CD4-positive, alpha-beta T cell (primary cell): Measurements from ENCODE around the gene CAPZB. TPM values are rescaled to one million over a fixed set of nuclear protein-coding genes. Genes with fewer than 3 reads are reported as not detected.

ENCODE experiments used
- ATAC-seq: fragments of 200-7000 bp; cut with Tn5 transposase; one replicate; pipeline ENCODE4 v1.10.0; 2022; ENCODE audit warnings: mild to moderate bottlenecking; ENCODE audit not compliant: poor library complexity
- CTCF ChIA-PET: fragments of 350-600 bp; sonication (Branson Sonifier 250); formaldehyde crosslinking; loops from one replicate; lab custom pipeline; 2021; ENCODE audit warnings: antibody characterized with exemption, inconsistent platforms; lab: Charles Lee
- POLR2A ChIA-PET: fragments of 350-600 bp; sonication (Branson Sonifier 250); formaldehyde crosslinking; loops from one replicate; lab custom pipeline; 2021; ENCODE audit warnings: antibody characterized with exemption, inconsistent platforms; lab: Charles Lee
- DNase-seq, 14 experiments: peaks; one replicate each; pipeline ENCODE4 v3.0.0-alpha.2; 2013 to 2020; ENCODE audit warnings: mixed read lengths in 2 of 14
- H3K27ac ChIP-seq, 2 donors: one replicate each; pipeline versions ENCODE4 v1.5.1 to v1.7.0; 2013; ENCODE audit warnings: low read length in 2 of 2, low read depth in 1 of 2, mild to moderate bottlenecking in 1 of 2
- H3K27me3 ChIP-seq, 2 experiments: 1 replicate in 1 of 2; 2 replicates in 1 of 2; pipeline versions ENCODE4 v1.6.1 to v1.7.0; 2013; ENCODE audit warnings: low read length in 2 of 2, control low read depth in 1 of 2, mild to moderate bottlenecking in 1 of 2, moderate library complexity in 1 of 2; ENCODE audit not compliant: insufficient read depth in 2 of 2, control insufficient read depth in 1 of 2
- H3K36me3 ChIP-seq: one replicate; pipeline ENCODE4 v1.6.1; 2013; ENCODE audit warnings: low read length, control low read depth; ENCODE audit not compliant: insufficient read depth
- H3K4me1 ChIP-seq: one replicate; pipeline ENCODE4 v1.6.1; 2013; ENCODE audit warnings: low read length, control low read depth; ENCODE audit not compliant: insufficient read depth
- H3K4me3 ChIP-seq: one replicate; pipeline ENCODE4 v1.5.1; 2013; ENCODE audit warnings: mild to moderate bottlenecking, low read length, moderate library complexity
- H3K9me3 ChIP-seq, 2 experiments: 1 replicate in 1 of 2; 2 replicates in 1 of 2; pipeline versions ENCODE4 v1.6.1 to v1.7.0; 2013; ENCODE audit warnings: low read length in 2 of 2, mild to moderate bottlenecking in 2 of 2, control low read depth in 1 of 2, moderate library complexity in 1 of 2; ENCODE audit not compliant: control insufficient read depth in 1 of 2, insufficient read depth in 1 of 2
- H3K27ac Mint-ChIP-seq: one replicate; pipeline ENCODE4 v1.8.0; 2020; ENCODE audit warnings: mixed read lengths
- H3K27me3 Mint-ChIP-seq: one replicate; pipeline ENCODE4 v1.8.0; 2021; ENCODE audit warnings: mixed read lengths
- H3K36me3 Mint-ChIP-seq: one replicate; pipeline ENCODE4 v1.8.0; 2021; ENCODE audit warnings: low read depth, mixed read lengths
- H3K4me1 Mint-ChIP-seq: one replicate; pipeline ENCODE4 v1.8.0; 2021; ENCODE audit warnings: low read depth, mixed read lengths
- H3K4me3 Mint-ChIP-seq: one replicate; pipeline ENCODE4 v1.8.0; 2020; ENCODE audit warnings: mild to moderate bottlenecking, mixed read lengths
- H3K9me3 Mint-ChIP-seq: one replicate; pipeline ENCODE4 v1.8.0; 2020; ENCODE audit warnings: mixed read lengths
- intact Hi-C, 2 experiments: fragments of 100-400 bp; cut with DNase I in 1 of 2; cut with micrococcal nuclease in 1 of 2; formaldehyde crosslinking; loops; one replicate each; pipeline versions ENCODE4 v1.15.1 to v1.9.0; 2023 to 2025; cut with DNase I, micrococcal nuclease
- total RNA-seq, 174 experiments: library from RNA in 2 of 174; stranded (reverse) in 2 of 174; gene quantifications; one replicate each; pipeline ENCODE4 v1.2.3 and lab custom pipeline; 2021 to 2026
- TF ChIP-seq, protein P1 (sequence below): fragments of 200-600 bp; IDR thresholded peaks from one replicate; pipeline ENCODE4 v1.8.0; 2022; ENCODE audit warnings: antibody characterized with exemption, mild to moderate bottlenecking

The CAPZB gene
- total RNA-seq, 2 experiments from 2014 or later: 168 to 173 TPM

DNA sequence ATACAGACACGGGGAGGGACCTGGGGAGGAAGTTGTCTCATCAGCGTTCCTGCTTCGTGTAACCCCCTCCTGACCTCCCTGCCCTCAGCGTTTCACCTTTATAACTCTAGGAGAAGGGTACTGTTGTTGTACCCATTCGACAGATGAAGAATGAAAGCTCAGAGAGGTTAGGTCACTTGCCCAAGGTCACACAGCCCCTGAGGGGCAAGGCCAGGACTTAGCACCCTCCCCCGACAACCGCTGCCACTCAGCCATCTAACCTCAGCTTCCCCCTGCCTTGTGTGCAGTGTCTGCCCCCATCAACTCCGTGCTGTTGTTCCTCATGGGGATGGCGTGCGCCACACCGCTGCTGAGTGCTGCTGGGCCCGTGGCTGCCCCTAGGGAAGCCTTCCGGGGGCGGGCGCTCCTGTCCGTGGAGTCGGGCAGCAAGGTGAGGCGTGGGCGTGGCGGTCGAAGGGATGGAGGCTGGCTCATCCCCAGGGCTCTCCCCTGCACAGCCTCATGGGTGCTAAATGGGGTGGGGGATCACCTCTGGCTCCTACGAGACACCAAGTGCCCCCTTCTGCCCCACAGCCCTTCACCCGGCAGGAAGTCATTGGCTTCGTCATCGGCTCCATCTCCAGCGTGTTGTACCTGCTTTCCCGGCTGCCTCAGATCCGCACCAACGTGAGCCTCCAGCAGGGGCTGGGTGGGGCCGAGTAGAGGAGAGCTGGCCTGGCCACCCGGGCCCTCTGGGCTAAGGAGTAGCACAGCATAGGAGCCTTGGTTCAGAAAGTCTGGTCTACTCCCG is 159.2 kb downstream of the CAPZB start:
- TF ChIP-seq, protein P1, sequence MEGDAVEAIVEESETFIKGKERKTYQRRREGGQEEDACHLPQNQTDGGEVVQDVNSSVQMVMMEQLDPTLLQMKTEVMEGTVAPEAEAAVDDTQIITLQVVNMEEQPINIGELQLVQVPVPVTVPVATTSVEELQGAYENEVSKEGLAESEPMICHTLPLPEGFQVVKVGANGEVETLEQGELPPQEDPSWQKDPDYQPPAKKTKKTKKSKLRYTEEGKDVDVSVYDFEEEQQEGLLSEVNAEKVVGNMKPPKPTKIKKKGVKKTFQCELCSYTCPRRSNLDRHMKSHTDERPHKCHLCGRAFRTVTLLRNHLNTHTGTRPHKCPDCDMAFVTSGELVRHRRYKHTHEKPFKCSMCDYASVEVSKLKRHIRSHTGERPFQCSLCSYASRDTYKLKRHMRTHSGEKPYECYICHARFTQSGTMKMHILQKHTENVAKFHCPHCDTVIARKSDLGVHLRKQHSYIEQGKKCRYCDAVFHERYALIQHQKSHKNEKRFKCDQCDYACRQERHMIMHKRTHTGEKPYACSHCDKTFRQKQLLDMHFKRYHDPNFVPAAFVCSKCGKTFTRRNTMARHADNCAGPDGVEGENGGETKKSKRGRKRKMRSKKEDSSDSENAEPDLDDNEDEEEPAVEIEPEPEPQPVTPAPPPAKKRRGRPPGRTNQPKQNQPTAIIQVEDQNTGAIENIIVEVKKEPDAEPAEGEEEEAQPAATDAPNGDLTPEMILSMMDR: no peak
- Mint-ChIP-seq H3K27me3 (no peaks in the 10 kb centered on the region), H3K4me1 (no peaks in the 10 kb centered on the region), H3K36me3 (peaks cover 10% of the 10 kb centered on the region), H3K4me3 (no peak overlapping the region), H3K9me3 (no peaks in the 10 kb centered on the region), H3K27ac (no peak overlapping the region)
- H3K9me3 ChIP-seq: no peaks in the 10 kb centered on the region
- no peak overlapping the region for H3K27ac ChIP-seq
- ATAC-seq (no peak), DNase-seq (no peak)
- no peaks in the 10 kb centered on the region for H3K4me1 ChIP-seq
- H3K4me3 ChIP-seq: no peak overlapping the region
- H3K27me3 ChIP-seq: no peaks in the 10 kb centered on the region
- peaks cover 17% of the 10 kb centered on the region for H3K36me3 ChIP-seq
- intact Hi-C loops: no loop called here
- CTCF ChIA-PET: no interaction called here
- POLR2A ChIA-PET: no interaction called here

DNA sequence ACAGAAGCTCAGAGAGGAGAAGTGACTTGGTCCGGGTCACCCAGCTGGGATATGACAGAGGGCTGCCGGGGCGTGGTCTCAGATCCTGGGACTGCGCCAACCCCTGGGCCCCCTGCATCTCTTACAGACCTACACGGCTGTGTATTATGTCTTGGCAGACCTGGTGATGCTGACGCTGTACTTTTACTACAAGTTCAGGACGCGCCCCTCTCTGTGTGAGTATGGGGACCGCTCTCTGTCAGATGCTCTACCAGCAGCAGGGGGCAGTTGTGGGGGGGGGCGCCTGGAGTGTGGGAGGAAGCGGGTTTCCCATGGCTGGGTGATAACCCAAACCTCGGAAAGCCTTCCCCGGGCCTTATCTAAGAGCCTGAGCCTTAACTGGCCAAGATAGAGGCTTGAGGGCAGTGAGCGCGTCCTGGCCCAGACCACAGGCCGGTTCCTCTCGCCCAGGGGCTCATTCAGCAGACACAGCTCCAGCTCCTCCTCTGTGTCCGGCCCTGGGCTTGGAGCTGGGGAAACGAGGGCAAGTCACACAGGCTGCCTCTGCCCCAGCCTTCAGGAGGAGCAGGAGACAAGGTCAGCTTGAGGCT is 159.9 kb downstream of the CAPZB start:
- TF ChIP-seq, protein P1: no peak
- Histone ChIP-seq H3K4me3 (no peak overlapping the region), H3K27ac (no peak overlapping the region), H3K4me1 (no peaks in the 10 kb centered on the region), H3K36me3 (peaks cover 17% of the 10 kb centered on the region), H3K27me3 (no peaks in the 10 kb centered on the region), H3K9me3 (no peaks in the 10 kb centered on the region)
- no peak for ATAC-seq
- no peak overlapping the region for H3K4me3 Mint-ChIP-seq
- intact Hi-C loops: no loop called here
- H3K9me3 Mint-ChIP-seq: no peaks in the 10 kb centered on the region
- DNase-seq: no peak
- ChIA-PET CTCF (no interaction called here), POLR2A (no interaction called here)
- no peak overlapping the region for H3K27ac Mint-ChIP-seq
- peaks cover 10% of the 10 kb centered on the region for H3K36me3 Mint-ChIP-seq
- no peaks in the 10 kb centered on the region for H3K27me3 Mint-ChIP-seq
- H3K4me1 Mint-ChIP-seq: no peaks in the 10 kb centered on the region

DNA sequence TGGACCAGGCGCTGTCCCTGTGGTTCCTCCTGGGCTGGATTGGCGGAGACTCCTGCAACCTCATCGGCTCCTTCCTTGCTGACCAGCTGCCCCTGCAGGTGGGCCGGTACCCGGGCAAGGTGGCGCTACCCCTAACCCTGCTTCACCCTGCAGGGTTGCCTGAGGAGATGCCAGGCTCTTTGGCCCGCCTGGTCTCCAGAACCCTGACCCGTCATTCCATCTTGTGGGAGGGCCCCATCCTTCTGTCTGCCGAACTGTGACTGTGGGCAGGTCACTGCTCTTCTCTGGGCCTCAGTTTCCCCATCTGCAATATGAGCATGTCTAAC is 160.7 kb downstream of the CAPZB start:
- Histone ChIP-seq H3K4me1 (no peaks in the 10 kb centered on the region), H3K27ac (no peak overlapping the region), H3K27me3 (no peaks in the 10 kb centered on the region), H3K36me3 (peaks cover 17% of the 10 kb centered on the region), H3K4me3 (no peak overlapping the region), H3K9me3 (no peaks in the 10 kb centered on the region)
- Mint-ChIP-seq H3K27me3 (no peaks in the 10 kb centered on the region), H3K27ac (no peak overlapping the region), H3K9me3 (no peaks in the 10 kb centered on the region), H3K36me3 (peaks cover 10% of the 10 kb centered on the region), H3K4me1 (no peaks in the 10 kb centered on the region), H3K4me3 (no peak overlapping the region)
- no peak for DNase-seq
- ChIA-PET CTCF (no interaction called here), POLR2A (no interaction called here)
- TF ChIP-seq, protein P1: no peak
- ATAC-seq: no peak
- intact Hi-C loops: no loop called here
